Fibroblast of pulmonary artery (primary cell): ENCODE measurements around the gene MSX2.

Source experiments
- DNase-seq: peaks from one replicate; pipeline ENCODE4 v3.0.0-alpha.2; 2010; ENCODE audit warnings: low read depth
- H3K4me3 ChIP-seq: replicated peaks from 2 replicates; pipeline ENCODE4 v1.5.1; 2011; ENCODE audit warnings: low read depth, mild to moderate bottlenecking, control low read depth, low read length, moderate library complexity
- CTCF ChIP-seq: IDR thresholded peaks from 2 replicates; pipeline ENCODE4 v1.5.1; 2011; ENCODE audit warnings: mild to moderate bottlenecking, control low read depth, low read length, inconsistent platforms; ENCODE audit errors: missing control alignments

The MSX2 gene

GRCh38 chr5:174722500-174722899, 1.9 kb upstream of the MSX2 start:
- TF ChIP-seq CTCF: no peak

GRCh38 chr5:174723315-174723978, 935 bp upstream of the MSX2 start:
- no peak for DNase-seq
- peak overlapping the region; percentile 62 for H3K4me3 ChIP-seq
- TF ChIP-seq CTCF: no peak

More at GRCh38 chr5:174722500-174722899, 1.9 kb upstream of the MSX2 start:
- DNase-seq: no peak
- no peak overlapping the region for H3K4me3 ChIP-seq

- H3K4me3 ChIP-seq: peak overlapping the region; percentile 62
- no peak for TF ChIP-seq CTCF
- peak; percentile 20 for DNase-seq
Measured at GRCh38 chr5:174723979-174724483, 351 bp upstream of the MSX2 start.

- no peak for DNase-seq
- H3K4me3 ChIP-seq: peak overlapping the region; percentile 62
Measured at GRCh38 chr5:174725261-174725990, 1.0 kb downstream of the MSX2 start.

GRCh38 chr5:174725991-174726601, 1.7 kb downstream of the MSX2 start:
- no peak overlapping the region for H3K4me3 ChIP-seq
- TF ChIP-seq CTCF: no peak
- DNase-seq: no peak

More at GRCh38 chr5:174725261-174725990, 1.0 kb downstream of the MSX2 start:
- TF ChIP-seq CTCF: no peak

GRCh38 chr5:174726916-174727793, 2.8 kb downstream of the MSX2 start:
- no peak overlapping the region for H3K4me3 ChIP-seq
- DNase-seq: no peak
- no peak for TF ChIP-seq CTCF
